HG03060 (cell line): Measurements from ENCODE around the gene CLEC2D.
"Not testable (repeated sequence)": the region's sequence is repeated elsewhere in the genome, so short reads cannot be mapped to it uniquely, and the experiment has no call there.

Experiments used
- ATAC-seq: cut with Tn5 transposase; IDR thresholded peaks from one replicate; pipeline ENCODE4 v1.9.1; 2021; ENCODE audit warnings: low read depth, moderate number of reproducible peaks; ENCODE audit not compliant: unreplicated experiment

Gene CLEC2D

DNA sequence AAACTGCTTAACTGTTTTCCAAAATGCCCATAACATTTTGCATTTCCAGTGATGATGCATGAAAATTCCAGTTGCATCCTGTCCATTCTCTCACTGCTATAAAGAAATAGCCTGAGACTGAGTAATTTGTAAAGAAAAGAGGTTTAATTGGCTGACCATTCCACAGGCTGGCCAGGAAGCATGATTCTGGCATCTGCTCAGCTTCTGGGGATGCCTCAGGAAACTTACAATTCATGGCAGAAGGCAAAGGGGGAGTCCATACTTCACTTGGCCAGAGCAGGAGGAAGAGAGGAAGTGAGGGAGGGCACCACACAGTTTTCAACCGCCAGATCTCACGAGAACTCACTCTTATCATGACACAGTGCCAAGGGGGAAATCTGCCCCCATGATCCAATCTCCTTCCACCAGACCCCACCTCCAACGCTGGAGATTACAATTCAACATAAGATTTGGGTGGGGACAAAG is 18.2 kb upstream of the CLEC2D start:
- no peak for ATAC-seq

DNA sequence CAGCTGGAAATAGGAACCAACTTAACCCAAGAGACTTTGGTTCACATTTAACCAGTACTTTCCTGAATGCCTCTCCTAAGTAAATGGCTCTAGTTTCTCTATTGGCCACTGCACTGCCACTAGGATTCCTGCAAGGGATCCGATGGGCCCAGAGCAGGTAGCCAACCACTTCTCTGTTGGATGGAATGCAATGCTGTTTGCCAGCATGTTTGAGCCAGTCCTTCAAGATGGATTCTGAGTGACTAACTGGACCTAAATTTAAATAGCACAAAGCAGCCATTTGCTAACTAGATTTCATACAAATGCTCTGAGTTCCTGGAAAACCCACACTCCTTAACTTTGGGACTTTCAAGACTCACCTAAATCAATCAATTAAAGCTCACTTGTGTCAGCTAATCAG is 9.5 kb upstream of the CLEC2D start:
- ATAC-seq = no peak

DNA sequence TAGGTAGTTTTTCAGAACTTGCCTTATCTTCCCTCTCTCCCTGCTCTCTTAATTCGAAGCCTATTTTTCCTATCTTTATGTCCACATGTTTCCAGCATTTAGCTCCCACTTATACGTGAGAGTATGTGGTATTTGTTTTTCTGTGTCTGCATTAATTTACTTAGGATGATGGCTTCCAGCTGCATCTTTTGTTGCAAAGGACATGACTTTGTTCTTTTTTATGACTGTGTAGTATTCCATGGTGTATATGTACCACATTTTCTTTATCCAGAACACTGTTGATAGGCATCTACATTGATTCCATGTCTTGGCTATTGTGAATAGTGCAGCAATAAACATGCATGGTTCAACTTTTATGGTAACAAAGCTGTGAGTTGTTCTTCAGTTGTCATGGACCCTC is 7.8 kb upstream of the CLEC2D start:
- ATAC-seq = no peak

DNA sequence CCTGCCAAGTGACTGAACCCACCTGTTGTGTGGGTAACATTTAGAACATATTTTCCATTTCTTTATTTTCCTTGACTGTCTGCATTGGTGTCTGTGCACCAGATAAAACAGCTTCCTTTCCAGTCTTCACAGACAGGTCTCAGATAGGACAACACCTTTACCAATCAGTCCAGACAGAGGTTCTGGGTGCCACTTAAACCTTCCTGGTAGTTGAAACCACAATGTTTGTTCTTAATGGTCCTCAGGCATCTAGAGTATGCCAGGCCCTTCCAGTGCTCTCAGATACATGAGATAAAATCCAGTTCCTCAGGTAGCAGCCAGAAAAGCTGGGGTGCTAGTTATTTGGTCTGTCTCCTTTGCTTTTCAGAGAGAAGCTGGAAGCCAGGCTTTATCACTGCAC is 7.0 kb upstream of the CLEC2D start:
- no peak for ATAC-seq

GRCh38 chr12:9667403-9668160 is 1.9 kb upstream of the CLEC2D start:
- ATAC-seq = no peak

DNA sequence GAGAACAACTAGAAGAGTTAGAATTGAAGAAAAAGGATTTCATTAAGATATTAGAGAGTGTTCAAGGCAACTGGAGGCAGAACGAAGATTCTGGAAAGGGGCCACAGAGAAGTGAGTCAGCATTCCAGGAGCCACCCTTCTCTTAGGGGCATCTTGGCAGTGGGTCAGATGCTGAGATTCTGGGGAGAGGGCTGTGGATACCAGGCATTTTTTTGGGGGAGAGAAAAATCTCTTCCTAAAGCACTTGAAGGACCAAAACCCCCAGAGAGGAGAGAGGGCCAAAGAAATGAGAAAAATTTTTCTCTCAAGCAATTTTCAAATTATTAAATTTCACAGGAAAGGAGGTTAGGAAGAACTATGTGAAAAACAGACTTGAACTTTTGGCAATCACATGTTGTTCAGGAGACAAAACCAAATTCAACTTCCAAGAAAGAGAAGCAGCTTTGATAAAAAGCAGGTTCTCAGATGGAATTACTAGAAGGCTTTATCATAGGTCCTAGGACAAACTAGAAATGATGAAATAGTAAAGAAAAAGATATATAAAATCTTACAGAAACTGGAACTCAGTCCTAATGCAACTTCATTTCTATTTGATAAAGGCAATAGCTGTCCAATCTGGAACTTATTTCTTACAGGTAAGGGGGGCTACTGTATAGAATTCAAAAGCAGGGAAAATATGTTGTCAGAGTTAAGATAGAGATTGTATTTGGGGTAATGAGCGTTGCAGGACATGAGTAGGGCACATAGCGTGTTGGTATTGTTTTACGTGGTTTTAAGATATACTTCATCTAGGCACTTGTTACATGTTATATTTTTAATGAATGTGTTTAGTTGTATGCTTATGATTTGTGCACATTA is 1.1 kb upstream of the CLEC2D start:
- ATAC-seq = no peak

DNA sequence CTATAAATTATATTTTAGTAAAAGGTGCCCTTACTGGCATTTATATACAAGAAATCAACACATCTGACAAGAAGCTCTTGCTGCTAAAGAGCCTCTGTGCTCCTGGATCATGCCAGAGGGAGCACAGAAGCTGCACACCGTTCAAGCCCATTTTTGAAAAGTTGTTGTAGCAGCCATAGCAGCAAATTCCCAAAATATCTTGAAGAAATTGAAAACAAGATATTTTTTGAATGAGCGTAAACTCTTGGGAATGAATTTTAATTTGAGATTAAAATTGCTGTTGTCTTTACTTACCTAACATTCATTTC is 540 bp upstream of the CLEC2D start:
- no peak for ATAC-seq

DNA sequence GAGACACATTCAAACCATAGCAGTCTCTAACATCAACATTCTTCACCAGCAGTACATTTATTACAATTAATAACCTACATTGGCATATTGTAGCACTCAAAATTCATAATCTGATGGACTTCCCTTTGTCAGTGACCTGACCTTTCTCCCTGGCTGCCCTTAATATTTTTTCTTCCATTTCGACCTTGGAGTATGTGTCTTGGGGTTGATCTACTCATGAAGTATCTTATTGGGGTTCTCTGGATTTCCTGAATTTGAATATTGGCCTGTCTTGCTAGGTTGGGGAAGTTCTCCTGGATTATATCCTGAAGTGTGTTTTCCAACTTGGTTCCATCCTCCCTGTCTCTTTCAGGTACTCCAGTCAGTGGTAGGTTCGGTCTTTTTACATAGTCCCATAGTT is 2.8 kb downstream of the CLEC2D start:
- ATAC-seq = not testable (repeated sequence)

DNA sequence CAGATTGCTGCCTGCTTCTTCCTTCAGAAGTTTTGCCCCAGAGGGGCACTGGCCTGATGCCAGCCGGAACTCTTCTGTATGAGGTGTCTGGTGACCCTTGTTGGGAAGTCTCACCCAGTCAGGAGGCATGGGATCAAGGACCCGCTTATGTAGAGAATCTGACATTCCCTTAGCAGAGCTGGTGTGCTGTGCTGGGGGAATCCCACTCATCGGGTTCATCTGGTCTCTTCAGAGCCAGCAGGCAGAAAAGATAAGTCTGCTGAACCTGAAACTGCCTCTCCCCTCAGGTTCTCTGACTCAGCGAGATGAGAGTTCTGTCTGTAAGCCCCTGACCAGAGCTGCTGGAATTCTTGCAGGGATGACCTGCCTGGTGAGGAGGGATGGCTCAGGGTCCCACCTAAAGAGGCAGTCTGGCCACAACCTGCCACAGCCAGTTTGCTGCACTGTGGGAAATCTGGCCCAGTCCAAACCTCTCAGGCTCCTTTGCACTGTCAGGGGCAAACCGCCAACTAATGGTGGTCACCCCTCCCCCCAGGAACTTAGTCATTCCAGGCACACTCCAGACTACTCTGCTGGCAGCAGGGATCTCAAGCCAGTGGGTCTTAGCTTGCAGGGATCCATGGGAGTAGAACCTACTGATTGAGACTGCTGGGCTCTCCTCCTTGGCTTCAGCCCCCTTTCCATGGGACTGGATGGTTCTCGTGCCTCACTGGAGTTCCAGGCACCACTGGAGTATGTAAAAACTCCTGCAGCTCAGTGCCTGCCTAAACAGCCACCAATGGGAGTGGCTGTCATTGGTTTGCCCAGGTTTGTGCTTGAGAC is 4.1 kb downstream of the CLEC2D start:
- no peak for ATAC-seq

- ATAC-seq = no peak
Observed at GRCh38 chr12:9674226-9674590, 4.7 kb downstream of the CLEC2D start.

DNA sequence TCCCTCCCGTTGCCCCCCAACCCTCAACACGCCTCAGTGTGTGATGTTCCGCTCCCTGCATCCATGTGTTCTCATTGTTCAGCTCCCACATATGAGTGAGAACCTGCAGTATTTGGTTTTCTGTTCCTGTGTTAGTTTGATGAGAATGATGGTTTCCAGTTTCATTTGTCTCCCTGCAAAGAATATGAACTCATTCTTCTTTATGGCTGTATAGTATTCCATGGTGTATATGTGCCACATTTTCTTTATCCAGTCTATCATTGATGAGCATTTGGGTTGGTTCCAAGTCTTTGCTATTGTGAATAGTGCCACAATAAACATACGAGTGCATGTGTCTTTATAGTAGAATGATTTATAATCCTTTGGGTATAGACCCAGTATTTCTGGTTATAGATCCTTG is 13.0 kb downstream of the CLEC2D start:
- ATAC-seq = not testable (repeated sequence)

- not testable (repeated sequence) for ATAC-seq
Observed at GRCh38 chr12:9682949-9683348, 13.4 kb downstream of the CLEC2D start.

- not testable (repeated sequence) for ATAC-seq
Observed at GRCh38 chr12:9685366-9685765, 15.9 kb downstream of the CLEC2D start.

GRCh38 chr12:9685915-9686314 is 16.4 kb downstream of the CLEC2D start:
- ATAC-seq = no peak

GRCh38 chr12:9687228-9687627 is 17.7 kb downstream of the CLEC2D start:
- ATAC-seq = no peak

DNA sequence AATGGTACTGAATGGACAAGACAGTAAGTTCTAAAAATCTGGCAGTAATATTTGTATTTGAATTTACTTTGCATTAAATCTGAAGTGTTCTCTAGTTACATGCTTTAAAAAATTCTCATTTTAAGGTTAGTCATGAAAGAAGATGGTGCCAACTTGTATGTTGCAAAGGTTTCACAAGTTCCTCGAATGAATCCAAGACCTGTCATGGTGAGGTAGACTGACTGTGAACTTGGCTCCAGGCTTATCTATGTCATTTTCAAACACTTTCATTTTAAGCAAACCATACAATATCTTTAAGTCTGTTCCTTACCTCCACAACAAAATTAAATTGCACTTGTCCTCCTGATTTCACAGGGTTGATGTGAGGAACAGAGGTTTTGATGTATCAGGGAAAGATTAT is 23.4 kb downstream of the CLEC2D start:
- ATAC-seq = no peak

DNA sequence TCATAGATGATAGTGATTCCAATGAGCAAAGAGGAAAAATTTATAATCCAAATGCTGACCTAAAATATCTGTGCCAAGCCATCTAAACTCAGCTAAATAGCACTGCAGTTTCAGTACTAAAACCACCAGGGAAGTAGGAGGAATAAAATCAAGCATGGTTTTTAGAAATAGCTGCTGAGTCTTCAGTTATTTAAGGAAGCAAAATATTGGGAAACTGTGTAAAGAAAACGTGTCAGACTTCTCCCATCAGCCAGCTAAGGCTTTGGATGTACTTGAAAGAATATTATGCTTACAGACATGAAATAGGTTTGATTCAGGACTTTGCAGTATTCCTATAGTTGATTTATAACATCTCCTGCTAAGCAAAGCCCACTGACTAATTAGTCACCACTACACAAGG is 24.7 kb downstream of the CLEC2D start:
- ATAC-seq = no peak

DNA sequence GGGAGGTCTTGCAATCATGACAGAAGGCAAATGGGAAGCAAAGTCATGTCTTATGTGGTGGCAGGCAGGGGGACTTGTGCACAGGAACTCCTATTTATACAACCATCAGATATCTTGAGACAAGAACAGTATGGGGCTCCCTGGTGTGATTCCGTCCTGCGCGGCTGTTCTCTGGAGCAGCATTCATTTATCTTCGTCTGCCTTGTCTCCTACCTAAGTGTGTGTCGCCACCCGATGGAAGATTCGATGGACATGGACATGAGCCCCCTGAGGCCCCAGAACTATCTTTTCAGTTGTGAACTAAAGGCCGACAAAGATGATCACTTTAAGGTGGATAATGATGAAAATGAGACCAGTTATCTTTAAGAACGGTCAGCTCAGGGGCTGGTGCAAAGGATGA is 25.6 kb downstream of the CLEC2D start:
- ATAC-seq = not testable (repeated sequence)

DNA sequence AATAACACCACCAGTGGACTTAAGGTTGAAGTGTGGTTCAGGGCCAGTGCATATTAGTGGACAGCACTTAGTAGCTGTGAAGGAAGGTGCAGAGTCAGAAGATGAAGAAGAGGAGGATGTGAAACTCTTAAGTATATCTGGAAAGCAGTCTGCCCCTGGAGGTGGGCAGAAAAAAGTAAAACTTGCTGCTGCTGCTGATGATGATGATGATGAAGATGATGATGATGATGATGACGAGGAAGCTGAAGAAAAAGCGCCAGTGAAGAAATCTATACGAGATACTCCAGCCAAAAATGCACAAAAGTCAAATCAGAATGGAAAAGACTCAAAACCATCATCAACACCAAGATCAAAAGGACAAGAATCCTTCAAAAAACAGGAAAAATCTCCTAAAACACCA is 26.1 kb downstream of the CLEC2D start:
- ATAC-seq = not testable (repeated sequence)

DNA sequence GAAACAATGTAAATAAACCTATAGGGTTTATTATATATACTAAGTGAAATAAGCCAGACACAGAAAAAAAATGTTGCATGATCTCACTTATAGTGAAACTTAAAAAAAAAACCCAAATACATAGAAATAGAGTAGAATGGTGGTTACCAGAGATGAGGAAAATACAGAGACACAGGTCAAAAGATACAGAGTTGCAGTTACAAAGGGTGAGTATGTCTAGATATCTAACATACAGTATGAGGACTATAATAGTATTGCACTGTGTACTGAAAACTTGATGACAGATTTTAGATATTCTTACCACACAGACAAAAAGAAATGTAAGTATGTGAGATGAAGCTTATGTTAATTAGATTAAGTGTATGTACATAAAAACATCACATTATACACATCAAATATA is 28.1 kb downstream of the CLEC2D start:
- no peak for ATAC-seq

DNA sequence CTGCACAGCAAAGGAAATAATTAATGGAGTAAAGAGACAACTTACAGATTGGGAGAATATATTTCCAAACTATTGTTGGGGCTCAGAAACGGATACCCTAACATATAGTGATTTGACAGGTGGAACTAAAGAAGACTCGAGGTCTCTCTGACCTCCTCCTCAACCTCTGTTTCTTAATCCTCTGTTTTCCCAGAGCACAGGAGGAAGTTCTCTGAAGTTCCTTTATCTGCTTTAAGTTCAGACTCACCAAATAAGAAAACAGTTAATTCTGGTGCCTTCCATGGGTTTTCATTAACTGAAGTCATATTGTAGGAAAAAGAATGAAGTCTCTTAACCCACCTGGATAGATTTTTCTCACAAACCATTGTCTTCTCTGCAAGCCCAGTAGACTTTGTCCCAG is 29.2 kb downstream of the CLEC2D start:
- no peak for ATAC-seq
